K562 (cell line): ENCODE results near the gene PRSS35. TPM values are rescaled to one million over a fixed set of nuclear protein-coding genes. Genes with fewer than 3 reads are reported as not detected.

Experiments
- ATAC-seq: fragments of 200-7000 bp; cut with Tn5 transposase; 3 replicates; pipeline ENCODE4 v1.9.1; 2020; ENCODE audit warnings: moderate library complexity
- BruUV-seq: library from RNA; stranded (reverse); fragments of 400-500 nt; replicated peaks from 2 replicates; lab custom pipeline; 2021; lab: Mats Ljungman, UMichigan
- CTCF ChIA-PET: fragments of 300-600 bp; formaldehyde crosslinking; extraction: SDS; loops from one replicate; lab custom pipeline; 2021; ENCODE audit warnings: low intra/inter-chr PET ratio; lab: Yijun Ruan, JAX
- POLR2A ChIA-PET: fragments of 300-600, 350-650 bp; sonication (Branson Sonifier 250); formaldehyde crosslinking; extraction: SDS; loops from one replicate; lab custom pipeline; 2021; ENCODE audit warnings: antibody characterized with exemption, inconsistent platforms; lab: Yijun Ruan, JAX
- DNase-seq, 4 experiments: peaks; one replicate each; pipeline versions ENCODE4 v3.0.0 to v3.0.0-alpha.2; 2011 to 2018; ENCODE audit warnings: low spot score in 3 of 4, mixed read lengths in 3 of 4; ENCODE audit errors: extremely low read depth in 1 of 4
- FAIRE-seq: peaks from 2 replicates; lab custom pipeline; 2011; peaks lifted over from hg19 to GRCh38; lab: Jason Lieb, UNC
- H2AFZ ChIP-seq: 2 replicates; pipeline ENCODE4 v1.6.0; 2011; ENCODE audit warnings: low read depth, low read length, control low read depth, inconsistent platforms
- H3K27ac ChIP-seq: fragments of 200-600 bp; 3 replicates; pipeline ENCODE4 v1.8.0; 2011; ENCODE audit warnings: low read depth, mild to moderate bottlenecking, control low read depth, inconsistent platforms, low read length, moderate library complexity, mixed read lengths; ENCODE audit errors: extremely low read depth
- H3K27me3 ChIP-seq, 2 experiments: fragments of 300-600 bp in 1 of 2; 2 replicates in 1 of 2; 3 replicates in 1 of 2; pipeline versions ENCODE4 v1.6.0 to v1.8.0; 2011; ENCODE audit warnings: inconsistent platforms in 2 of 2, low read length in 2 of 2, mild to moderate bottlenecking in 1 of 2, mixed read lengths in 1 of 2, moderate library complexity in 1 of 2; ENCODE audit not compliant: control insufficient read depth in 2 of 2, insufficient read depth in 2 of 2
- H3K36me3 ChIP-seq: fragments of 300-600 bp; 3 replicates; pipeline ENCODE4 v1.8.0; 2011; ENCODE audit warnings: mild to moderate bottlenecking, low read length, inconsistent platforms; ENCODE audit not compliant: control insufficient read depth, insufficient read depth
- H3K4me1 ChIP-seq, 2 experiments: fragments of 200-600 bp in 1 of 2; replicated peaks in 1 of 2; 2 replicates in 1 of 2; 3 replicates in 1 of 2; pipeline versions ENCODE4 v1.5.1 to v1.8.0; 2011; ENCODE audit warnings: inconsistent platforms in 2 of 2, low read length in 2 of 2, mild to moderate bottlenecking in 1 of 2, mixed read lengths in 1 of 2, moderate library complexity in 1 of 2; ENCODE audit not compliant: control insufficient read depth in 2 of 2, insufficient read depth in 2 of 2
- H3K4me2 ChIP-seq: 2 replicates; pipeline ENCODE4 v1.6.1; 2011; ENCODE audit warnings: low read length, control low read depth, inconsistent platforms, mixed read lengths; ENCODE audit not compliant: insufficient read depth
- H3K4me3 ChIP-seq: fragments of 200-600 bp; sonication (generic), shearing (Covaris generic); 2 replicates; pipeline ENCODE4 v1.5.1; 2016; ENCODE audit warnings: control low read depth, inconsistent platforms
- H3K79me2 ChIP-seq: fragments of 200-600 bp; 3 replicates; pipeline ENCODE4 v1.8.0; 2011; ENCODE audit warnings: low read length, inconsistent platforms; ENCODE audit not compliant: control insufficient read depth, insufficient read depth
- H3K9ac ChIP-seq, 2 experiments: 2 replicates each; pipeline versions ENCODE4 v1.6.0 to v1.6.1; 2011; ENCODE audit warnings: low read depth in 2 of 2, low read length in 2 of 2, control low read depth in 1 of 2, inconsistent platforms in 1 of 2, mild to moderate bottlenecking in 1 of 2, mixed read lengths in 1 of 2; ENCODE audit not compliant: insufficient read depth in 1 of 2
- H3K9me1 ChIP-seq: one replicate; pipeline ENCODE4 v1.6.0; 2011; ENCODE audit warnings: inconsistent platforms, mild to moderate bottlenecking, low read length, moderate library complexity; ENCODE audit not compliant: control insufficient read depth, insufficient read depth
- H3K9me3 ChIP-seq: replicated peaks from 2 replicates; pipeline ENCODE4 v1.5.1; 2011; ENCODE audit warnings: low read depth, low read length, inconsistent platforms; ENCODE audit not compliant: control insufficient read depth, insufficient read depth
- H4K20me1 ChIP-seq: replicated peaks from 2 replicates; pipeline ENCODE4 v1.6.1; 2011; ENCODE audit warnings: low read length, inconsistent platforms, mixed read lengths; ENCODE audit not compliant: control insufficient read depth, insufficient read depth
- HMGN3 ChIP-seq: IDR thresholded peaks from 2 replicates; pipeline ENCODE4 v1.6.1; 2011; ENCODE audit warnings: borderline replicate concordance, low read depth, mild to moderate bottlenecking, mixed read lengths, low read length; ENCODE audit not compliant: insufficient read length; ENCODE audit errors: extremely low read depth
- IFI16 ChIP-seq: fragments of 250-450 bp; sonication (Bioruptor Pico); IDR thresholded peaks from 2 replicates; pipeline ENCODE4 v2.1.2; 2022; ENCODE audit warnings: mild to moderate bottlenecking, inconsistent platforms
- MCM3 ChIP-seq: fragments of 450-650 bp; IDR thresholded peaks from 2 replicates; pipeline ENCODE4 v1.6.1; 2016
- NCOA2 ChIP-seq, 2 experiments: fragments of 450-650 bp; IDR thresholded peaks; 2 replicates each; pipeline ENCODE4 v1.6.1; 2018; ENCODE audit warnings: mild to moderate bottlenecking in 2 of 2, moderate library complexity in 1 of 2; ENCODE audit not compliant: partially characterized antibody in 2 of 2
- PBX2 ChIP-seq, 2 experiments: IDR thresholded peaks in 1 of 2; conservative IDR thresholded peaks in 1 of 2; 2 replicates each; pipeline ENCODE4 v1.6.1; 2016; ENCODE audit warnings: low read depth in 2 of 2, mild to moderate bottlenecking in 1 of 2, missing compliant biosample characterization in 1 of 2, missing genetic modification characterization in 1 of 2, moderate library complexity in 1 of 2
- SMARCE1 ChIP-seq: fragments of 450-650 bp; IDR thresholded peaks from 2 replicates; pipeline ENCODE4 v1.7.1; 2016; ENCODE audit warnings: mild to moderate bottlenecking
- STAT6 ChIP-seq: sonication (generic); formaldehyde crosslinking; IDR thresholded peaks from 2 replicates; pipeline ENCODE4 v1.8.1; 2023; ENCODE audit warnings: mild to moderate bottlenecking, missing genetic modification reagents
- TFAP4 ChIP-seq: sonication (generic); formaldehyde crosslinking; IDR thresholded peaks from 2 replicates; pipeline ENCODE4 v1.8.0; 2022; ENCODE audit warnings: missing genetic modification reagents, mild to moderate bottlenecking, moderate library complexity, borderline replicate concordance
- U2AF1 ChIP-seq: fragments of 200-400 bp; formaldehyde crosslinking; optimal IDR thresholded peaks from 2 replicates; pipeline ENCODE3; 2017; ENCODE audit warnings: mild to moderate bottlenecking, low read depth, low read length, moderate library complexity
- ZKSCAN8 ChIP-seq: fragments of 200-800 bp; sonication (Bioruptor generic); IDR thresholded peaks from 2 replicates; pipeline ENCODE4 v1.6.1; 2016; ENCODE audit warnings: missing genetic modification characterization, missing compliant biosample characterization
- ZNF274 ChIP-seq: IDR thresholded peaks from 2 replicates; pipeline ENCODE4 v1.6.1; 2011; ENCODE audit warnings: low read depth, mild to moderate bottlenecking, low read length, moderate library complexity, borderline replicate concordance
- ZNF830 ChIP-seq: fragments of 250-450 bp; sonication (Bioruptor Pico); IDR thresholded peaks from 2 replicates; pipeline ENCODE4 v1.5.0; 2021; ENCODE audit warnings: mild to moderate bottlenecking
- WGBS: fragments of 100-300 bp; shearing (Covaris generic); methylation state at CpG from one replicate; pipeline ENCODE4 v1.1.6; 2016; ENCODE audit warnings: low coverage, mixed read lengths; ENCODE audit not compliant: insufficient coverage; ENCODE audit errors: missing lambda C conversion rate; 5-methylcytosine and 5-hydroxymethylcytosine counted together
- in situ Hi-C: fragments of 300-500 bp; cut with MboI; formaldehyde crosslinking; loops from 4 replicates; pipeline ENCODE4 v1.15.0; 2018; ENCODE audit warnings: inconsistent platforms, mixed read lengths
- intact Hi-C: fragments of 100-400 bp; cut with micrococcal nuclease; formaldehyde crosslinking; loops from 2 replicates; pipeline ENCODE4 v1.14.2; 2022
- polyA plus RNA-seq, 8 experiments: library from polyadenylated mRNA; depleted of rRNA in 4 of 8; stranded (reverse) in 5 of 8; unstranded in 3 of 8; fragments of >200 nt; fragmentation: Nextera tagmentation in 2 of 8; fragmentation: Illumina TruSeq in 1 of 8; extraction: Ambion mirVana in 2 of 8; extraction: Trizol in 1 of 8; gene quantifications; 2 replicates each; pipeline versions ENCODE4 v1.2.1 to v1.2.3, GENCODE V29; 2011 to 2014; ENCODE audit warnings: inconsistent platforms in 1 of 8, missing spikeins in 1 of 8
- total RNA-seq, 7 experiments: library from RNA; depleted of rRNA in 6 of 7; stranded (reverse); fragments of >200 nt in 6 of 7; fragmentation: Illumina TruSeq in 2 of 7; extraction: Trizol in 2 of 7; gene quantifications; 2 replicates each; pipeline versions ENCODE4 v1.2.1 to v1.2.3, GENCODE V29; 2011 to 2021; ENCODE audit warnings: low replicate concordance in 1 of 7
- TF ChIP-seq, protein P1 (sequence below), 2 experiments: IDR thresholded peaks; 2 replicates each; pipeline ENCODE4 v1.6.1; 2011; ENCODE audit warnings: borderline replicate concordance in 1 of 2, control low read depth in 1 of 2, low read depth in 1 of 2, low read length in 1 of 2, mild to moderate bottlenecking in 1 of 2, mixed read lengths in 1 of 2, moderate library complexity in 1 of 2; ENCODE audit not compliant: insufficient read depth in 1 of 2, insufficient read length in 1 of 2, poor library complexity in 1 of 2, severe bottlenecking in 1 of 2; ENCODE audit errors: extremely low read depth in 1 of 2

Gene PRSS35
- total and polyA plus RNA-seq, 9 of the 15 experiments (the other 6 are each of a cell fraction or from before 2014, with no cell fraction given): not detected

GRCh38 chr6:83505356-83505755 lies 7.0 kb upstream of the PRSS35 start (continued):
- TF ChIP-seq PBX2 (CRISPR knock-in tag; IDR thresholded peaks at IDR 0.05; ENCODE audit: low read depth): no peak
- peak; percentile 69 for TF ChIP-seq PBX2 (tag; conservative IDR thresholded peaks at IDR 0.05; ENCODE audit: low read depth)

DNA sequence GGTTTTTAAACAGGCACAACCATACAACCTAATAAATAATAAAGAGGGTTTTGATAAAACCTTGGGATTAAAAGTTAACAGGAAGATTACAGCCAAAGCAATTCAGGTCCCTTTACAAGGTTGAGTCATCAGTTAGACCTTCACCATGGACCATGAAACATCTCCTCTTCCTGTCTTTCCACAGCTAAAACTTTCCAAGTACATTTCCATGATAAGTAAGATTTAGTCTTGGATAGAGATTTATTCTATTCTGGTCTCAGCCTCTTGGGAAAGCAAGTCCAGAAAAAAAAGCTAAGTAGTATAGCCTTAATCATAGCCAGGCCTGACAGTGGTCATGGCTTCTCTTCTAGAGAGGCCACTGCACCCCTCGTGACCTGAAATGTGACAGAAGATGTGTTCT lies 2.9 kb upstream of the PRSS35 start:
- FAIRE-seq: no peak
- Histone ChIP-seq H3K9me3 (no peaks in the 10 kb centered on the region), H2AFZ (no peak overlapping the region), H3K4me2 (no peak overlapping the region), H3K27ac (no peak overlapping the region), H3K9ac (no peak overlapping the region), H4K20me1 (no peaks in the 10 kb centered on the region), H3K9me1 (no peaks in the 10 kb centered on the region), H3K36me3 (no peaks in the 10 kb centered on the region), H3K4me1 (peaks cover 0 to 9% of the 10 kb centered on the region in 2 experiments; a peak in 3 of 5 replicates), H3K4me3 (no peak overlapping the region), H3K27me3 (peaks cover 0 to 7% of the 10 kb centered on the region in 2 experiments; a peak in 2 of 5 replicates), H3K79me2 (no peaks in the 10 kb centered on the region)
- no TSS peak for BruUV-seq
- ChIA-PET POLR2A (no interaction called here), CTCF (no interaction called here)
- intact Hi-C loops (no loop called here), in situ Hi-C loops (no loop called here)
- ATAC-seq: no peak
- WGBS: 21% methylated on average over 1 of the region's 1 CpG
- DNase-seq: no peak
- no peak for TF ChIP-seq TFAP4
- no peak for TF ChIP-seq SMARCE1
- TF ChIP-seq, protein P1, sequence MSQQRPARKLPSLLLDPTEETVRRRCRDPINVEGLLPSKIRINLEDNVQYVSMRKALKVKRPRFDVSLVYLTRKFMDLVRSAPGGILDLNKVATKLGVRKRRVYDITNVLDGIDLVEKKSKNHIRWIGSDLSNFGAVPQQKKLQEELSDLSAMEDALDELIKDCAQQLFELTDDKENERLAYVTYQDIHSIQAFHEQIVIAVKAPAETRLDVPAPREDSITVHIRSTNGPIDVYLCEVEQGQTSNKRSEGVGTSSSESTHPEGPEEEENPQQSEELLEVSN (IDR thresholded peaks at IDR 0.05; ENCODE audit: borderline replicate concordance in 1 of 2, extremely low read depth in 1 of 2, insufficient read depth in 1 of 2, insufficient read length in 1 of 2, low read depth in 1 of 2, low read length in 1 of 2, poor library complexity in 1 of 2, severe bottlenecking in 1 of 2): no peak
- TF ChIP-seq U2AF1: no peak
- no peak for TF ChIP-seq HMGN3
- no peak for TF ChIP-seq NCOA2 (IDR thresholded peaks at IDR 0.05; ENCODE audit: partially characterized antibody in 2 of 2)
- no peak for TF ChIP-seq ZKSCAN8 (CRISPR knock-in tag)
- no peak for TF ChIP-seq IFI16 (CRISPR knock-in tag)
- no peak for TF ChIP-seq ZNF830
- TF ChIP-seq STAT6 (CRISPR knock-in tag): no peak
- TF ChIP-seq MCM3: no peak
- no peak for TF ChIP-seq ZNF274
